Fibroblast of lung (primary cell): Measurements from ENCODE around the gene HIGD1A. TPM values are rescaled to one million over a fixed set of nuclear protein-coding genes. Genes with fewer than 3 reads are reported as not detected.

ENCODE experiments used
- DNase-seq, 2 donors: peaks; one replicate each; pipeline versions ENCODE4 v3.0.0 to v3.0.0-alpha.2; 2010; ENCODE audit warnings: low read depth in 2 of 2
- H2AFZ ChIP-seq: 2 replicates; pipeline ENCODE4 v1.5.1; 2012; ENCODE audit warnings: low read length, control low read depth, inconsistent platforms
- H3K27ac ChIP-seq: 2 replicates; pipeline ENCODE4 v1.5.1; 2011; ENCODE audit warnings: low read length, control low read depth; ENCODE audit not compliant: insufficient read depth
- H3K27me3 ChIP-seq: 2 replicates; pipeline ENCODE4 v1.5.1; 2011; ENCODE audit warnings: mild to moderate bottlenecking, low read length; ENCODE audit not compliant: control insufficient read depth, insufficient read depth
- H3K36me3 ChIP-seq: 2 replicates; pipeline ENCODE4 v1.5.1; 2011; ENCODE audit warnings: low read length; ENCODE audit not compliant: control insufficient read depth, insufficient read depth
- H3K4me1 ChIP-seq: 2 replicates; pipeline ENCODE4 v1.5.1; 2011; ENCODE audit warnings: low read length; ENCODE audit not compliant: control insufficient read depth, insufficient read depth; ENCODE audit errors: extremely low read depth
- H3K4me2 ChIP-seq: 2 replicates; pipeline ENCODE4 v1.5.1; 2011; ENCODE audit warnings: low read length, control low read depth; ENCODE audit not compliant: insufficient read depth; ENCODE audit errors: extremely low read depth
- H3K4me3 ChIP-seq, 4 experiments: fragments of 200-600 bp in 1 of 4; sonication (generic) in 1 of 4; replicated peaks in 1 of 4; 2 replicates each; pipeline ENCODE4 v1.5.1; 2011 to 2016; ENCODE audit warnings: low read length in 4 of 4, low read depth in 3 of 4, mild to moderate bottlenecking in 3 of 4, control low read depth in 2 of 4, inconsistent platforms in 1 of 4, mixed read lengths in 1 of 4; ENCODE audit not compliant: insufficient read depth in 1 of 4; ENCODE audit errors: control extremely low read depth in 1 of 4
- H3K79me2 ChIP-seq: 2 replicates; pipeline ENCODE4 v1.5.1; 2012; ENCODE audit warnings: mild to moderate bottlenecking, low read length, inconsistent platforms; ENCODE audit not compliant: control insufficient read depth, insufficient read depth
- H3K9ac ChIP-seq: 2 replicates; pipeline ENCODE4 v1.5.1; 2011; ENCODE audit warnings: mild to moderate bottlenecking, low read length, control low read depth; ENCODE audit not compliant: insufficient read depth
- H3K9me3 ChIP-seq: 2 replicates; pipeline ENCODE4 v1.5.1; 2012; ENCODE audit warnings: low read depth, low read length; ENCODE audit not compliant: control insufficient read depth, insufficient read depth
- H4K20me1 ChIP-seq: 2 replicates; pipeline ENCODE4 v1.5.1; 2011; ENCODE audit warnings: low read length; ENCODE audit not compliant: control insufficient read depth, insufficient read depth; ENCODE audit errors: extremely low read depth
- CTCF ChIP-seq, 2 donors: IDR thresholded peaks in 1 of 2; conservative IDR thresholded peaks in 1 of 2; 1 replicate in 1 of 2; 2 replicates in 1 of 2; pipeline ENCODE4 v1.5.1; 2011 to 2012; ENCODE audit warnings: low read length in 2 of 2, control low read depth in 1 of 2, inconsistent platforms in 1 of 2, low read depth in 1 of 2, mild to moderate bottlenecking in 1 of 2
- EZH2 ChIP-seq: IDR thresholded peaks from 2 replicates; pipeline ENCODE4 v1.5.1; 2012; ENCODE audit warnings: low read length, control low read depth, mild to moderate bottlenecking; ENCODE audit errors: missing control alignments
- polyA plus RNA-seq, 2 donors: library from polyadenylated mRNA; depleted of rRNA in 1 of 2; stranded (reverse) in 1 of 2; unstranded in 1 of 2; fragments of >200 nt; gene quantifications; 2 replicates each; pipeline ENCODE4 v1.2.1, GENCODE V29; 2011 to 2012; ENCODE audit warnings: missing spikeins in 1 of 2
- total RNA-seq: library from RNA; depleted of rRNA; stranded (reverse); fragments of >200 nt; gene quantifications from 2 replicates; pipeline ENCODE4 v1.2.1, GENCODE V29; 2014

HIGD1A gene
- total and polyA plus RNA-seq, 2 donors (not counting 1 experiment from before 2014, with no cell fraction given), result 121 to 245 TPM

- no peaks in the 10 kb centered on the region for H3K9me3 ChIP-seq
- no peak overlapping the region for H2AFZ ChIP-seq
- H3K27me3 ChIP-seq, result peaks cover 12% of the 10 kb centered on the region
- DNase-seq, result no peak
- H3K9ac ChIP-seq, result no peak overlapping the region
- no peaks in the 10 kb centered on the region for H4K20me1 ChIP-seq
- H3K27ac ChIP-seq, result no peak overlapping the region
- H3K4me2 ChIP-seq, result no peak overlapping the region
- no peaks in the 10 kb centered on the region for H3K4me1 ChIP-seq
- TF ChIP-seq CTCF (conservative IDR thresholded peaks at IDR 0.05 in 1 of 2, IDR thresholded peaks at IDR 0.05 in 1 of 2; ENCODE audit: low read depth in 1 of 2, low read length in 2 of 2), result no peak
- no peaks in the 10 kb centered on the region for H3K79me2 ChIP-seq
- no peaks in the 10 kb centered on the region for H3K36me3 ChIP-seq
- H3K4me3 ChIP-seq, result no peak overlapping the region
Observed at GRCh38 chr3:42849017-42849416, 44.7 kb upstream of the HIGD1A start.

GRCh38 chr3:42847731-42848130 lies 43.4 kb upstream of the HIGD1A start:
- Histone ChIP-seq H3K9ac (no peak overlapping the region), H4K20me1 (no peaks in the 10 kb centered on the region), H3K9me3 (no peaks in the 10 kb centered on the region), H3K4me2 (no peak overlapping the region), H3K27ac (no peak overlapping the region), H3K4me3 (no peak overlapping the region), H3K27me3 (peaks cover 12% of the 10 kb centered on the region), H3K4me1 (no peaks in the 10 kb centered on the region), H2AFZ (no peak overlapping the region), H3K36me3 (no peaks in the 10 kb centered on the region), H3K79me2 (no peaks in the 10 kb centered on the region)
- no peak for TF ChIP-seq EZH2
- no peak for TF ChIP-seq CTCF (conservative IDR thresholded peaks at IDR 0.05 in 1 of 2, IDR thresholded peaks at IDR 0.05 in 1 of 2; ENCODE audit: low read depth in 1 of 2, low read length in 2 of 2)
- DNase-seq, result no peak

GRCh38 chr3:42846685-42847522 lies 42.6 kb upstream of the HIGD1A start:
- Histone ChIP-seq H3K9me3 (no peaks in the 10 kb centered on the region), H2AFZ (no peak overlapping the region), H3K4me1 (no peaks in the 10 kb centered on the region), H3K9ac (no peak overlapping the region), H4K20me1 (no peaks in the 10 kb centered on the region), H3K4me2 (no peak overlapping the region), H3K4me3 (no peak overlapping the region), H3K27me3 (peaks cover 12% of the 10 kb centered on the region), H3K36me3 (no peaks in the 10 kb centered on the region), H3K27ac (no peak overlapping the region), H3K79me2 (no peaks in the 10 kb centered on the region)
- DNase-seq, result no peak
- TF ChIP-seq EZH2, result no peak
- no peak for TF ChIP-seq CTCF (conservative IDR thresholded peaks at IDR 0.05 in 1 of 2, IDR thresholded peaks at IDR 0.05 in 1 of 2; ENCODE audit: low read depth in 1 of 2, low read length in 2 of 2)
